ENCODE data around the gene TOR4A. TPM values are rescaled to one million over a fixed set of nuclear protein-coding genes. Genes with fewer than 3 reads are reported as not detected.

Gene TOR4A
- total RNA-seq: 23.8 TPM
- 4.9 TPM for polyA plus RNA-seq (ENCODE audit: insufficient read depth, low read depth, low replicate concordance)
- long read RNA-seq, donor 1, full-length matches to known transcripts: 1 of 1 reads
- long read RNA-seq, donor 1, partial matches to known transcripts: 0 of 1 reads
- long read RNA-seq, donor 1, other reads (novel, unspliced or antisense): 0 of 1 reads
- long read RNA-seq, donor 2, full-length matches to known transcripts: 2 of 2 reads
- long read RNA-seq, donor 2, partial matches to known transcripts: 0 of 2 reads
- long read RNA-seq, donor 2, other reads (novel, unspliced or antisense): 0 of 2 reads
- long read RNA-seq, donor 3, full-length matches to known transcripts: 3 of 10 reads
- long read RNA-seq, donor 3, partial matches to known transcripts: 7 of 10 reads
- long read RNA-seq, donor 3, other reads (novel, unspliced or antisense): 0 of 10 reads
- long read RNA-seq, donor 4, full-length matches to known transcripts: 1 of 1 reads
- long read RNA-seq, donor 4, partial matches to known transcripts: 0 of 1 reads
- long read RNA-seq, donor 4, other reads (novel, unspliced or antisense): 0 of 1 reads
- long read RNA-seq, donor 5, full-length matches to known transcripts: 1 of 1 reads
- long read RNA-seq, donor 5, partial matches to known transcripts: 0 of 1 reads
- long read RNA-seq, donor 5, other reads (novel, unspliced or antisense): 0 of 1 reads
- long read RNA-seq, donor 6, full-length matches to known transcripts: 4 of 4 reads
- long read RNA-seq, donor 6, partial matches to known transcripts: 0 of 4 reads
- long read RNA-seq, donor 6, other reads (novel, unspliced or antisense): 0 of 4 reads
- long read RNA-seq, donor 7, full-length matches to known transcripts: 6 of 26 reads
- long read RNA-seq, donor 7, partial matches to known transcripts: 18 of 26 reads
- long read RNA-seq, donor 7, other reads (novel, unspliced or antisense): 2 of 26 reads
- long read RNA-seq, donor 8, full-length matches to known transcripts: 1 of 1 reads
- long read RNA-seq, donor 8, partial matches to known transcripts: 0 of 1 reads
- long read RNA-seq, donor 8, other reads (novel, unspliced or antisense): 0 of 1 reads
- long read RNA-seq, donor 9, full-length matches to known transcripts: 2 of 7 reads
- long read RNA-seq, donor 9, partial matches to known transcripts: 5 of 7 reads
- long read RNA-seq, donor 9, other reads (novel, unspliced or antisense): 0 of 7 reads
- long read RNA-seq, donor 10, full-length matches to known transcripts: 2 of 2 reads
- long read RNA-seq, donor 10, partial matches to known transcripts: 0 of 2 reads
- long read RNA-seq, donor 10, other reads (novel, unspliced or antisense): 0 of 2 reads

DNA sequence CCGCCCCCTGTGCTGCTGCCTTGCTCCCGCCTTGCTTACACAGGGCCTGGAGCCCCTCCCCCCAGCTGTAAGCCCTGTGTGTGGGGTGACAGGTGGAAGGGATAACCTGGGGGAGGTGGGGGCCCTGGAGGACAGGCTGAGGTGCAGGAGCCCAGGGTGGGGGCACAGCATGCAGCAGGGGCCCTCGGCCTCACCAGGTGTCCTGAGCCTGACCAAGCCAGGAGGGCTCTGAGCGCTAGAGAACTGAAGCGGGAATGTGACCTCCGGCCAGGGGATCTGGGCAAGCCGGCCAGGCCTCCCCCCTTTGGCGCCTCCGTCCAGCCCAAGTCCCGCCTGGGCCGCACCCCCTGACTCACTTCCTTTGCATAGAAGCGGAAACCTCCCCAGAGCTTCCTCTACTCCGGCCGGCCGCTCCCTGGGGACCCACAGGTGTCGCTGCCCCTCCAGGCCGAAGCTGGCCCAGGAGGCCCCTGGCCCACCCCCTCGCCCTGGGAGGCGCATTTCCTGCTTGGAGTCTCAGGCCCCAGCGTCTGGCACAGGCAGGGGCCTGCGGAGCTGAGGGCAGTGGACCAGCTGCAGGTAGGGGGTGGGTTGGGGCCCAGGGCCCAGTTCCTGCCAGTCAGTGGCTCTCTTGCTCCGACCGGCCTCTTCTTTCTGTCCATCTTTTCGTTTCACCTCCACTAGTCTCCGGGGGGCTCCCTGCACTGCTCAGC, at the start of gene TOR4A:
TOR4A (plus strand) TSS at position 398 of the 713 bp plus-strand sequence. CDS start 964 bp downstream, outside the sequence.
- H3K4me1 ChIP-seq (ENCODE audit: control insufficient read depth in 2 of 3, insufficient read depth in 2 of 3, low read depth in 1 of 3, low read length in 3 of 3): peaks cover 0 to 26% (median 7%) of the 10 kb centered on the region in 3 donors
- peak within 1 kb of the TSS; percentile 90 to 92 for H3K27ac ChIP-seq (ENCODE audit: low read depth in 2 of 2, low read length in 2 of 2)
- no peaks in the 10 kb centered on the region for H3K36me3 ChIP-seq (ENCODE audit: control insufficient read depth in 2 of 3, insufficient read depth in 3 of 3, low read length in 3 of 3)
- TF ChIP-seq, protein P1, sequence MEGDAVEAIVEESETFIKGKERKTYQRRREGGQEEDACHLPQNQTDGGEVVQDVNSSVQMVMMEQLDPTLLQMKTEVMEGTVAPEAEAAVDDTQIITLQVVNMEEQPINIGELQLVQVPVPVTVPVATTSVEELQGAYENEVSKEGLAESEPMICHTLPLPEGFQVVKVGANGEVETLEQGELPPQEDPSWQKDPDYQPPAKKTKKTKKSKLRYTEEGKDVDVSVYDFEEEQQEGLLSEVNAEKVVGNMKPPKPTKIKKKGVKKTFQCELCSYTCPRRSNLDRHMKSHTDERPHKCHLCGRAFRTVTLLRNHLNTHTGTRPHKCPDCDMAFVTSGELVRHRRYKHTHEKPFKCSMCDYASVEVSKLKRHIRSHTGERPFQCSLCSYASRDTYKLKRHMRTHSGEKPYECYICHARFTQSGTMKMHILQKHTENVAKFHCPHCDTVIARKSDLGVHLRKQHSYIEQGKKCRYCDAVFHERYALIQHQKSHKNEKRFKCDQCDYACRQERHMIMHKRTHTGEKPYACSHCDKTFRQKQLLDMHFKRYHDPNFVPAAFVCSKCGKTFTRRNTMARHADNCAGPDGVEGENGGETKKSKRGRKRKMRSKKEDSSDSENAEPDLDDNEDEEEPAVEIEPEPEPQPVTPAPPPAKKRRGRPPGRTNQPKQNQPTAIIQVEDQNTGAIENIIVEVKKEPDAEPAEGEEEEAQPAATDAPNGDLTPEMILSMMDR (IDR thresholded peaks at IDR 0.05; ENCODE audit: borderline replicate concordance, extremely low read depth, insufficient read depth): no peak
- peak; percentile 71 to 96 (median 88) for DNase-seq
- H3K9me3 ChIP-seq (ENCODE audit: control insufficient read depth in 2 of 3, insufficient read depth in 1 of 3, low read length in 3 of 3): no peaks in the 10 kb centered on the region
- intact Hi-C loops (cut with DNase I): no loop called here
- peak within 1 kb of the TSS in 2 of 3 donors; percentile 42 to 48 for H3K4me3 ChIP-seq (ENCODE audit: low read length in 3 of 3)
- no peak for FAIRE-seq
- H3K27me3 ChIP-seq (ENCODE audit: control insufficient read depth, insufficient read depth, low read length): no peaks in the 10 kb centered on the region
- peak within 1 kb of the TSS in 2 of 3 donors; percentile 53 to 65 for H3K9ac ChIP-seq (ENCODE audit: low read length in 3 of 3)

DNA sequence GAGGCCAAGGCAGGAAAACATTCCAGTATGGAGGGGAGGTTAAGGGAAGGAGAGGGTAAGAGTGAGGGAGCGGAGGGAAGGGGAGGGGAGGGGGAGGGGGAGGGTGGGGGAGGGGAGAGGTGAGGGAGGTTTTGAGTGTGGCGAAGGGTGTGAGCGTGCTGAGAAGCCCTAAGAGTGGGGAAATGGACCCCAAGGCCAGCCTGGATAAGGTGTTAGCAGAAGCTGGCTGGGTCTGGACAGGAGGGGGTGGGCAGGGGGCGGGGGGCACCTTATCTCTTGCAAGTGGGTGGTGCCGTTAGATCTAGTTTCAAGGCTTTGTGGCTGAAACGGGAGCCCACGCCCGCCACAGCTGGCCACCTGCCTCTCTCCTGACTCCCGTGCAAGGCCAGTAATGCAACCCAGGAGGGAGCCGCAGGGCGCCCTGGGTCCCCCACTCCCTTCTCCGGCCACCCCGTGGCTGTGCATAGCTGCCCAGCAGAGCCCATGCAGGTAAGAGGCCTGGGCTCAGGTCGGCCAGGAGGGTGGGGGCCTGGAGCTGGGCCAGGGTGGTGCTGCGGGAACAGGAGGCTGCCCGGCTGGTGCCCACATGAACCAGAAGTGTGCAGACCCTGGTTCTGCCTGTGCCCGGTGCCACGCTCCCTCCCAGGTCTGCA, 49.5 kb upstream of the TOR4A start:
- no peak overlapping the region for H3K9ac ChIP-seq (ENCODE audit: low read length in 3 of 3)
- H3K4me1 ChIP-seq (ENCODE audit: control insufficient read depth in 2 of 3, insufficient read depth in 2 of 3, low read depth in 1 of 3, low read length in 3 of 3): peaks cover 0 to 31% (median 18%) of the 10 kb centered on the region in 3 donors
- no peaks in the 10 kb centered on the region for H3K27me3 ChIP-seq (ENCODE audit: control insufficient read depth, insufficient read depth, low read length)
- H3K9me3 ChIP-seq (ENCODE audit: control insufficient read depth in 2 of 3, insufficient read depth in 1 of 3, low read length in 3 of 3): no peaks in the 10 kb centered on the region
- no peak overlapping the region for H3K4me3 ChIP-seq (ENCODE audit: low read length in 3 of 3)
- H3K36me3 ChIP-seq (ENCODE audit: control insufficient read depth in 2 of 3, insufficient read depth in 3 of 3, low read length in 3 of 3): no peaks in the 10 kb centered on the region
- no peak for FAIRE-seq
- peak in 1 of 5 donors; percentile 71 for DNase-seq
- intact Hi-C loops (cut with DNase I): no loop called here
- H3K27ac ChIP-seq (ENCODE audit: low read depth in 2 of 2, low read length in 2 of 2): no peak overlapping the region
- TF ChIP-seq, protein P1 (IDR thresholded peaks at IDR 0.05; ENCODE audit: borderline replicate concordance, extremely low read depth, insufficient read depth): no peak
